ENCODE data around the gene NLRC5. TPM values are rescaled to one million over a fixed set of nuclear protein-coding genes. Genes with fewer than 3 reads are reported as not detected.

Gene NLRC5
- total RNA-seq, 1 experiment from 2014 or later: 2.4 TPM

- Mint-ChIP-seq H3K4me3 (no peak overlapping the region), H3K27me3 (ENCODE audit: low read depth) (peaks cover 3% of the 10 kb centered on the region), H3K36me3 (ENCODE audit: insufficient read depth in 1 of 3, low read depth in 3 of 3) (no peaks in the 10 kb centered on the region), H3K4me1 (peaks cover 9 to 23% of the 10 kb centered on the region in 2 experiments), H3K9me3 (no peaks in the 10 kb centered on the region), H3K27ac (no peak overlapping the region)
- Histone ChIP-seq H4K5ac (ENCODE audit: insufficient read length, low read depth, low read length) (no peak overlapping the region), H3K27ac (ENCODE audit: insufficient read length, low read depth, low read length) (no peak overlapping the region), H2BK12ac (ENCODE audit: insufficient read length, low read depth, low read length) (no peak overlapping the region), H3K4me2 (ENCODE audit: insufficient read depth, insufficient read length, low read length) (no peak overlapping the region), H3K79me1 (ENCODE audit: insufficient read depth, low read depth, low read length, poor library complexity, severe bottlenecking) (no peaks in the 10 kb centered on the region), H3K9ac (ENCODE audit: extremely low read depth, insufficient read length, low read length) (no peak overlapping the region), H3K4me1 (ENCODE audit: insufficient read depth, low read length) (no peaks in the 10 kb centered on the region), H2AFZ (ENCODE audit: low read length) (no peak overlapping the region), H2BK5ac (ENCODE audit: insufficient read length, low read length) (no peak overlapping the region), H3T11ph (ENCODE audit: low read length) (no peak overlapping the region), H3K23ac (ENCODE audit: insufficient read length, low read depth, low read length) (no peak overlapping the region), H3K23me2 (ENCODE audit: insufficient read length, low read depth, low read length, poor library complexity, severe bottlenecking) (no peaks in the 10 kb centered on the region), H4K20me1 (ENCODE audit: control insufficient read depth, insufficient read depth, insufficient read length) (no peaks in the 10 kb centered on the region), H2BK20ac (ENCODE audit: low read depth, low read length, poor library complexity, severe bottlenecking) (no peak overlapping the region), H2AK5ac (ENCODE audit: insufficient read length, low read length) (no peak overlapping the region), H4K8ac (replicated peaks; ENCODE audit: insufficient read length, low read depth, low read length) (no peak overlapping the region), H3K4ac (ENCODE audit: low read depth, low read length) (no peak overlapping the region), H3K18ac (ENCODE audit: insufficient read length, low read depth, low read length) (no peak overlapping the region), H4K91ac (ENCODE audit: insufficient read length, low read depth, low read length) (no peak overlapping the region), H3K56ac (ENCODE audit: insufficient read length, low read depth, low read length) (no peak overlapping the region), H3K9me3 (ENCODE audit: control insufficient read depth, low read depth, low read length) (no peaks in the 10 kb centered on the region), H2BK15ac (ENCODE audit: low read depth, low read length) (no peak overlapping the region), H2BK120ac (ENCODE audit: low read depth, low read length, poor library complexity, severe bottlenecking) (no peak overlapping the region), H3K79me2 (ENCODE audit: insufficient read depth, low read length) (no peaks in the 10 kb centered on the region), H3K14ac (ENCODE audit: insufficient read depth, low read length) (no peak overlapping the region), H3K27me3 (ENCODE audit: insufficient read depth, low read length) (no peaks in the 10 kb centered on the region)
- TF ChIP-seq CTCF (conservative IDR thresholded peaks at IDR 0.05): no peak
- WGBS (ENCODE audit: extremely low coverage, insufficient read length, low lambda C conversion rate): no CpG with 5 or more reads among the region's 4 CpGs
- no peak for DNase-seq
Measured at GRCh38 chr16:56980201-56980535, 9.2 kb upstream of the NLRC5 start.

Data from H9 (cell line).